Osteoblast (primary cell): ENCODE data around the gene LRP8. TPM values are rescaled to one million over a fixed set of nuclear protein-coding genes. Genes with fewer than 3 reads are reported as not detected.

Experiments
- DNase-seq: peaks from one replicate; pipeline ENCODE4 v3.0.0; 2011; ENCODE audit warnings: low spot score, mixed read lengths; ENCODE audit not compliant: insufficient read length; ENCODE audit errors: missing footprints
- H2AFZ ChIP-seq: 2 replicates; pipeline ENCODE4 v1.6.0; 2011; ENCODE audit warnings: mild to moderate bottlenecking, low read length
- H3K27ac ChIP-seq: 2 replicates; pipeline ENCODE4 v1.5.1; 2011; ENCODE audit warnings: mild to moderate bottlenecking, low read depth, low read length, moderate library complexity
- H3K27me3 ChIP-seq: 2 replicates; pipeline ENCODE4 v1.6.0; 2012; ENCODE audit warnings: mild to moderate bottlenecking, control low read depth, inconsistent platforms, low read length, moderate library complexity; ENCODE audit not compliant: insufficient read depth
- H3K36me3 ChIP-seq: 2 replicates; pipeline ENCODE4 v1.5.1; 2011; ENCODE audit warnings: mild to moderate bottlenecking, low read length, control low read depth, moderate library complexity; ENCODE audit not compliant: insufficient read depth
- H3K4me1 ChIP-seq: 2 replicates; pipeline ENCODE4 v1.5.1; 2011; ENCODE audit warnings: mild to moderate bottlenecking, low read length, control low read depth, moderate library complexity; ENCODE audit not compliant: insufficient read depth
- H3K4me2 ChIP-seq: 2 replicates; pipeline ENCODE4 v1.6.0; 2011; ENCODE audit warnings: mild to moderate bottlenecking, low read length; ENCODE audit not compliant: insufficient read depth
- H3K4me3 ChIP-seq: fragments of 200-600 bp; sonication (generic); 3 replicates; pipeline ENCODE4 v1.5.1; 2012; ENCODE audit warnings: mild to moderate bottlenecking, low read length, inconsistent platforms; ENCODE audit not compliant: insufficient read depth
- H3K79me2 ChIP-seq: 2 replicates; pipeline ENCODE4 v1.6.0; 2012; ENCODE audit warnings: mild to moderate bottlenecking, low read length, control low read depth, inconsistent platforms; ENCODE audit not compliant: insufficient read depth
- H3K9me3 ChIP-seq: 2 replicates; pipeline ENCODE4 v1.5.1; 2011; ENCODE audit warnings: low read depth, low read length, control low read depth
- H4K20me1 ChIP-seq: 2 replicates; pipeline ENCODE4 v1.6.0; 2012; ENCODE audit warnings: mild to moderate bottlenecking, low read length, control low read depth; ENCODE audit not compliant: insufficient read depth
- CTCF ChIP-seq: IDR thresholded peaks from 2 replicates; pipeline ENCODE4 v1.5.1; 2011; ENCODE audit warnings: mild to moderate bottlenecking, low read depth, low read length, moderate library complexity; ENCODE audit errors: extremely low read depth
- total RNA-seq: library from RNA; depleted of rRNA; stranded (reverse); fragments of >200 nt; gene quantifications from 2 replicates; pipeline ENCODE4 v1.2.3, GENCODE V29; 2012

LRP8 gene
- total RNA-seq, 1 donor, result 11.2 TPM

DNA sequence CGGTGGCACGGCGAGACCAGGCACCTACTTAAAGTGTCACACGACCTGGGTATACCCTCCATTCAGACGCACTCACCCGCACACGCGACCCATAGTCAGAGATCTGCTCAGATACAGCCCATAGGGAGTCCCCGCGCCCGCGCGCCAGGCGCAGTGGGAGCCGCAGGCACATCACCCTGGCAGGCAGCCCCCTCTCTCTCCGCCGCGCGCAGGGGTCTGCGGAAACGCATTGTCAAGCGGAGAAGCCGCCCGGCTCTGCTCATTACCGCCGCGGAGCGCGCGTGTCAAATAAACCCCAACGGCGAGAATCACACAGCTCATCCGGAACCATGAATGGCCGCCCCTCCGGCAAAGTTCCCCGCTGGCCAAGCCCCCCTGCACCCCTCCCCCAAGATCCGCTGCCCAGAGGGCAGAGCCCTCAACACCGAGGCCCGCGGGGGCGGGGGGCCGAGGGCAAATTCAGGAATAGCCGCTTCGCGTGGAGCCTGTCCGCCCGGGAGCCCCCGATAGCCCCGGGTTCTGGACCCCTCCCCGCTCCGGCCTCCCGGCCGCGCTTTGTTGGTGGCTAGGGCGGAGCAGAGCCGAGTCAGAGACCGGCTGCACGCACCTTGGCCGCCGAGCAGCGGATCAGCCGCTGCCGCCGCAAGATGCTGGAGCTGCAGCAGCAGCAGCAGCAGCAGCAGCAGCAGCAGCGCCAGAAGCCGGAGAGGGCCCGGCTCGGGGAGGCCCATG is 522 bp downstream of the LRP8 start:
- peak; percentile 89 for DNase-seq
- H3K27ac ChIP-seq, result no peak overlapping the region
- no peak for TF ChIP-seq CTCF
- peak overlapping the region; percentile 91 for H3K4me2 ChIP-seq
- H3K9me3 ChIP-seq, result no peaks in the 10 kb centered on the region
- H2AFZ ChIP-seq, result peak overlapping the region; percentile 74
- no peaks in the 10 kb centered on the region for H4K20me1 ChIP-seq
- no peaks in the 10 kb centered on the region for H3K79me2 ChIP-seq
- peaks cover 6% of the 10 kb centered on the region for H3K36me3 ChIP-seq
- no peaks in the 10 kb centered on the region for H3K27me3 ChIP-seq
- peak overlapping the region; percentile 80 for H3K4me3 ChIP-seq
- peaks cover 19% of the 10 kb centered on the region for H3K4me1 ChIP-seq

DNA sequence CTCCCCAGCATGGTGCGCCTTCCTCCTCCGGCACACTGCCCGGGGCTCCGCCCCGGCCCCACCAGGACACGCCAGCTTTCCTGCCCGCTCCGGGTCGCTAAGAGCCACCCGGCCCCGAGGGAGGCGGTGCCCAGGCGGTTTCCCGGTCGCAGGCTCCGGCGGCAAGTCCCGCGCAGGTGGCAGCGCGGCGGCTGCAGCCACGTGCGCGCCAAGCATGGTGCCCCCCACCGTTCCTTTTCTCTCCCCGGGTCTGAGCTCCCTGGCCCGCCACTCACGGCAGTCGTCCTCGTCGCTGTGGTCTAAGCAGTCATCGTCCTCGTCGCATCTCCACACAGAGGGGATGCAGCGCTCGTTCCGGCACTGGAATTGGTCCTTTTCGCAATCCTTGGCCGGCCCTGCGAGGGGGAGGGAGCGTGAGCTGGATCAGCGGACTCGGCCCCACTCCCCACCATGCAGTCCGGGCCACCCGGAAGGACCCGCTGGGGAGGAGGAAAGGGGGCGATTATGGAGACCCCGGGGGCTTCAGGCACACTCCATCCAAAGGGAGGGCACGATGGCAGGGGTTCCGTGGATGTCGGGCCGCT is 1.2 kb downstream of the LRP8 start:
- Histone ChIP-seq H3K27ac (peak overlapping the region; percentile 3), H4K20me1 (no peaks in the 10 kb centered on the region), H3K36me3 (peaks cover 6% of the 10 kb centered on the region), H3K27me3 (no peaks in the 10 kb centered on the region), H3K9me3 (no peaks in the 10 kb centered on the region), H3K4me3 (peak overlapping the region; percentile 80), H2AFZ (peak overlapping the region; percentile 74), H3K4me2 (peak overlapping the region; percentile 91), H3K79me2 (no peaks in the 10 kb centered on the region), H3K4me1 (peaks cover 19% of the 10 kb centered on the region)
- DNase-seq, result peak; percentile 85
- no peak for TF ChIP-seq CTCF

DNA sequence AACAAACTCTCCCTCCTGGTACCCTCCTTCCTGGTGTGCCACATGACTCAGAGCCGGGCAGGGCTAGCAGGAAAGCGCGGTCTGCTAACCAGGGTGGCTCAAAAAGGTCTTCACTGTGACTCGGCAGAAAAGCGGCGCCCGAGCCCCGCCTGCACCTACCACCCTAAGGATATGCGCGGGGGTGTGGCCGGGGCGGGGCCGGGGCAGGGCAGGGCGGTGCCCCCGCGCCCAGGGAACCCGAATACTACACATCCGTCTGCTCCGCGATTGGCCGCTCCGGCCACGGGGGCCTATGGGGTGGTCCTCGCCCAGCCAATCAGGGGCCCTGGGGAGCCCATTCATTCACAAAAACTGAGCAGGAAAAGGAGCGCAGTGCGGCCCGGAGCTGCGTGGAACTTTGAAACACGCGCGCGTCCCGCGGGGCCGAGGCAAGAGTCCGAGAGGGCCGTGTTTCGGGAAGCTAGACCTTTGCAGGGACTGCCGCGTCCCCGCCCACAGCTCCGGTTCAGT is 1.7 kb downstream of the LRP8 start:
- H3K27ac ChIP-seq, result peak overlapping the region; percentile 65
- peaks cover 19% of the 10 kb centered on the region for H3K4me1 ChIP-seq
- H2AFZ ChIP-seq, result peak overlapping the region; percentile 90
- H3K36me3 ChIP-seq, result peaks cover 10% of the 10 kb centered on the region
- H3K9me3 ChIP-seq, result no peaks in the 10 kb centered on the region
- peak overlapping the region; percentile 91 for H3K4me2 ChIP-seq
- H3K79me2 ChIP-seq, result no peaks in the 10 kb centered on the region
- peak overlapping the region; percentile 80 for H3K4me3 ChIP-seq
- no peaks in the 10 kb centered on the region for H3K27me3 ChIP-seq
- H4K20me1 ChIP-seq, result no peaks in the 10 kb centered on the region
- DNase-seq, result peak; percentile 98
- no peak for TF ChIP-seq CTCF
